OCI-LY1 (cell line): ENCODE measurements around the gene C10orf53.

Experiments used
- H2AFZ ChIP-seq: fragments of 200-600 bp; sonication (generic), shearing (Covaris generic); 2 replicates; pipeline ENCODE4 v1.6.0; 2014; ENCODE audit warnings: antibody characterized with exemption, mild to moderate bottlenecking, low read length
- H3F3A ChIP-seq: fragments of 200-600 bp; sonication (generic), shearing (Covaris generic); 2 replicates; pipeline ENCODE4 v1.6.0; 2014; ENCODE audit warnings: mild to moderate bottlenecking, antibody characterized with exemption, low read length, moderate library complexity; ENCODE audit not compliant: insufficient read depth
- H3K27ac ChIP-seq: fragments of 200-600 bp; sonication (generic); 2 replicates; pipeline ENCODE4 v1.5.1; 2014; ENCODE audit warnings: low read length, mixed run types, mild to moderate bottlenecking, low read depth; ENCODE audit not compliant: poor library complexity, severe bottlenecking
- H3K27me3 ChIP-seq: fragments of 200-600 bp; sonication (generic); 2 replicates; pipeline ENCODE4 v1.6.0; 2014; ENCODE audit warnings: antibody characterized with exemption, mild to moderate bottlenecking, low read length, moderate library complexity; ENCODE audit not compliant: insufficient read depth
- H3K36me3 ChIP-seq: fragments of 200-600 bp; sonication (generic); 2 replicates; pipeline ENCODE4 v1.6.1; 2014; ENCODE audit warnings: mild to moderate bottlenecking, antibody characterized with exemption, low read length, moderate library complexity, mixed read lengths; ENCODE audit not compliant: insufficient read depth
- H3K4me1 ChIP-seq: fragments of 200-600 bp; sonication (generic); 2 replicates; pipeline ENCODE4 v1.5.1; 2014; ENCODE audit warnings: mild to moderate bottlenecking, low read length, moderate library complexity; ENCODE audit not compliant: insufficient read depth, severe bottlenecking
- H3K4me2 ChIP-seq: fragments of 200-600 bp; sonication (generic), shearing (Covaris generic); 2 replicates; pipeline ENCODE4 v1.6.1; 2014; ENCODE audit warnings: low read length
- H3K4me3 ChIP-seq: fragments of 200-600 bp; sonication (generic); 2 replicates; pipeline ENCODE4 v1.5.1; 2014; ENCODE audit warnings: low read length, low read depth, mild to moderate bottlenecking, mixed read lengths; ENCODE audit not compliant: poor library complexity, severe bottlenecking
- H3K79me2 ChIP-seq: fragments of 200-600 bp; shearing (Covaris generic); 2 replicates; pipeline ENCODE4 v1.6.1; 2016; ENCODE audit warnings: mixed run types, low read length, mixed read lengths; ENCODE audit not compliant: insufficient read depth
- H3K9ac ChIP-seq: fragments of 200-600 bp; sonication (generic), shearing (Covaris generic); 2 replicates; pipeline ENCODE4 v1.6.1; 2014; ENCODE audit warnings: mild to moderate bottlenecking, low read length, mixed read lengths
- H3K9me2 ChIP-seq: fragments of 200-600 bp; sonication (generic), shearing (Covaris generic); 2 replicates; pipeline ENCODE4 v1.6.1; 2014; ENCODE audit warnings: low read depth, mild to moderate bottlenecking, low read length, mixed read lengths
- H3K9me3 ChIP-seq: fragments of 200-600 bp; shearing (Covaris generic); 2 replicates; pipeline ENCODE4 v1.6.1; 2014; ENCODE audit warnings: low read length, mixed read lengths
- H4K20me1 ChIP-seq: fragments of 200-600 bp; sonication (generic), shearing (Covaris generic); 2 replicates; pipeline ENCODE4 v1.6.0; 2016; ENCODE audit warnings: mild to moderate bottlenecking, low read length; ENCODE audit not compliant: insufficient read depth
- EZH2 ChIP-seq: fragments of 200-600 bp; sonication (generic), shearing (Covaris generic); IDR thresholded peaks from 2 replicates; pipeline ENCODE4 v1.8.0; 2017; ENCODE audit warnings: borderline replicate concordance, mixed run types, mild to moderate bottlenecking, antibody characterized with exemption, low read length, moderate library complexity, mixed read lengths
- TF ChIP-seq, protein P1 (sequence below): fragments of 200-600 bp; sonication (generic), shearing (Covaris generic); IDR thresholded peaks from 2 replicates; pipeline ENCODE4 v1.5.1; 2017; ENCODE audit warnings: mild to moderate bottlenecking, antibody characterized with exemption, low read length, moderate library complexity, mixed read lengths

The C10orf53 gene

DNA sequence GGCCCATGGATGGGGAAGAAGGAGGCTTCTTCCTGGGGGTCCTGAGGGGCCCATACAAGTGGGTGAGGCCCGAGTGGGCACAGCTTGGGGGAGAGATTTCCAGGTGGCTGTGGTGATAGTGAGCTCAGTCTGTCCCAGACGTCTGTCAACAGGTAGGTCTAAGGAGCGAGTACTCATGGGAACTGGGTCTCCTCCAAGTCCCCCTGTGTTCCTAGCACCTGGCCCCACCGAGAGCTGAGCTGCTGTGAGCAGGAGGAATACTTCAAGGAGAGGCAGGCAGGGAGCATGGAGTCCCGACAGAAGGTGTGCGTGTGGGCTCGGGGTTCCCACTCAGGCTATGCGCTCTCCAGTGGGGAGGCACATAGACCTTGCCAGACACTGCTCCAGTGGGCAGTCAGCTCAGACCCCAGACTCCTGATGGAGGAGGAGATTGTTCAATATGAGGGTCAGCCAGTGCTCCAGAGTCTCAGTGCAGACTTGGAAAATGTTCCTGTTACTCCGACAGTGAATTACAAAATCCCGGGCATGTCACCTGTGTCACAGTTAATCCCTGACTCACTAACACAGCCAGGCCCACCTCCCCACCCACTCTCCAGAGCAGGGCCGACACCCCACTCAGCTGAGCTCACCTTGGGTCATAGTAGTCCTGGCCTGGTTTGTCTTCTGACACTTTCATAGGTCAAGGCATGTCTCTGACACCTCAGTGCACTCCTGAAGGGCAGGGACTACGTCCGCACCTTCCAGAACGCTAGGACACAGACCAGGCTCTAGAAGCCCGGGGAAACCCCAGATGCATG lies 28.2 kb upstream of the C10orf53 start:
- Histone ChIP-seq H2AFZ (no peak overlapping the region), H3K4me3 (no peak overlapping the region), H3K9me3 (no peaks in the 10 kb centered on the region), H3K9ac (no peak overlapping the region), H3F3A (no peaks in the 10 kb centered on the region), H3K27me3 (0 out of 2 replicates have a peak, but pooled peaks cover 2% of the 10 kb centered on the region), H3K9me2 (no peaks in the 10 kb centered on the region), H3K4me1 (peaks cover 5% of the 10 kb centered on the region), H3K4me2 (no peak overlapping the region), H3K27ac (no peak overlapping the region), H4K20me1 (no peaks in the 10 kb centered on the region), H3K79me2 (no peaks in the 10 kb centered on the region), H3K36me3 (no peaks in the 10 kb centered on the region)
- TF ChIP-seq, protein P1, sequence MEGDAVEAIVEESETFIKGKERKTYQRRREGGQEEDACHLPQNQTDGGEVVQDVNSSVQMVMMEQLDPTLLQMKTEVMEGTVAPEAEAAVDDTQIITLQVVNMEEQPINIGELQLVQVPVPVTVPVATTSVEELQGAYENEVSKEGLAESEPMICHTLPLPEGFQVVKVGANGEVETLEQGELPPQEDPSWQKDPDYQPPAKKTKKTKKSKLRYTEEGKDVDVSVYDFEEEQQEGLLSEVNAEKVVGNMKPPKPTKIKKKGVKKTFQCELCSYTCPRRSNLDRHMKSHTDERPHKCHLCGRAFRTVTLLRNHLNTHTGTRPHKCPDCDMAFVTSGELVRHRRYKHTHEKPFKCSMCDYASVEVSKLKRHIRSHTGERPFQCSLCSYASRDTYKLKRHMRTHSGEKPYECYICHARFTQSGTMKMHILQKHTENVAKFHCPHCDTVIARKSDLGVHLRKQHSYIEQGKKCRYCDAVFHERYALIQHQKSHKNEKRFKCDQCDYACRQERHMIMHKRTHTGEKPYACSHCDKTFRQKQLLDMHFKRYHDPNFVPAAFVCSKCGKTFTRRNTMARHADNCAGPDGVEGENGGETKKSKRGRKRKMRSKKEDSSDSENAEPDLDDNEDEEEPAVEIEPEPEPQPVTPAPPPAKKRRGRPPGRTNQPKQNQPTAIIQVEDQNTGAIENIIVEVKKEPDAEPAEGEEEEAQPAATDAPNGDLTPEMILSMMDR, result no peak
- TF ChIP-seq EZH2, result no peak

DNA sequence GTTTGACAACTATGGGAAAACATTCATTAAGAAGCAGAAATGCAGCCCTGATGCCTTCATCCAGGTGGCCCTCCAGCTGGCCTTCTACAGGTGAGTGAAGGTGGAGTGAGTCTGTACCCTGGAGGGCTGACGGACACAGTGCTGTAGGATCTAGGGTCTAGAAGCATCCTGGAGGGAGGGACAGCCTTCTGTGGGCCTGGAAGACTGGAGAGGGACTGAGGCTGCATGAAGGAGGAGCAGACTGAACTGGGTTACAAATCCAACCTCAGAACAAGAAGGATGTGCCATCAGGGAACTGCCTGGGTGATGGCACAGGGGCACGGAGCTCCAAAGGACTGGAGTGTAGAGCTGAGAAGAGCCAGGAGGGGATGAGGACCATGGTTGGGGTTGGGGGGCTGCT lies 27.5 kb upstream of the C10orf53 start:
- H4K20me1 ChIP-seq, result no peaks in the 10 kb centered on the region
- 0 out of 2 replicates have a peak, but pooled peaks cover 4% of the 10 kb centered on the region for H3K27me3 ChIP-seq
- no peaks in the 10 kb centered on the region for H3K9me3 ChIP-seq
- H3K27ac ChIP-seq, result no peak overlapping the region
- no peaks in the 10 kb centered on the region for H3K36me3 ChIP-seq
- H3K9ac ChIP-seq, result no peak overlapping the region
- no peak overlapping the region for H2AFZ ChIP-seq
- no peaks in the 10 kb centered on the region for H3F3A ChIP-seq
- H3K4me2 ChIP-seq, result no peak overlapping the region
- peaks cover 5% of the 10 kb centered on the region for H3K4me1 ChIP-seq
- no peaks in the 10 kb centered on the region for H3K9me2 ChIP-seq
- H3K79me2 ChIP-seq, result no peaks in the 10 kb centered on the region
- TF ChIP-seq, protein P1, result no peak
- TF ChIP-seq EZH2, result no peak
- no peak overlapping the region for H3K4me3 ChIP-seq

DNA sequence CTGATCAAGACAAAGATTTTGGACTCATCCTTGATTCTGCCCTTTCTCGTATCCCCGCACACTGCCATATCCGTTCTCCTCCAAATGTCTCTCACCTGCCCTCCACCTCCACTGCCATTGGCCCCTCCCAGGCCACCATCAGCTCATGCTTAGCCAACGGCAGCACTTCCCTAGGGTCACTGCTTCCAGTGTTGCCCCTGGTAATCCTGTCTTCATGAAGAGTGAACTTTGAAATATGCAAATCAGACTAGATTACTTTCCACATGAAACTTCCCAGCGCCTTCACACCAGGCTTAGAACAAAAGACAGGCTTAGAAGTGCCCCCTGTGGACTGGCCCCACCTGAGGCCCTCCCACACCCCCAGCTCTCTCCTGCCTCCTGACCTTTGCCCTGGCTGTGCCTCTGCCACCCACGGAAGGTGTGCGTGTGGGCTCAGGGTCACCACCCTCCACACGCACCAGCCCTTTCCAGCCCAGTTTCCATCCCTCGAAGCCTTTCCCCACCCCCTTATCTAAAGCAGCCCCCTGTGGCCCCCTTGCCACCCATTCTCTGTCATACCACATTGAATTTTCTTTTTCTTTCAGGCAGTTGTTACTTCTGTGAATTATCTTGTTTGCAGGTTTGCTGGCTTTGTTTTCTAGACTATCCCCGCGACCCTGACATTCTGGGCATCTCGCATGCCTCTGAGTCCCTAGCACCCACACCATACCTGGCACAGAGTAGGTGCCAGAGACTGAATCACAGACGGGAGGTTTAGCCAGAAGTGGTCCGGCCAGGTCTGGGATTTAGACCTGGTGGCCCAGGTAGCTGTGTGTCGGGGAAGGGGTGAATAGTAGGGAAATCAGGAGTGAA lies 26.8 kb upstream of the C10orf53 start:
- Histone ChIP-seq H3K4me3 (no peak overlapping the region), H3K27ac (no peak overlapping the region), H3K4me1 (peaks cover 5% of the 10 kb centered on the region), H3K27me3 (0 out of 2 replicates have a peak, but pooled peaks cover 4% of the 10 kb centered on the region), H3K79me2 (no peaks in the 10 kb centered on the region), H3K9me3 (no peaks in the 10 kb centered on the region), H3K9me2 (no peaks in the 10 kb centered on the region), H3F3A (no peaks in the 10 kb centered on the region), H3K4me2 (no peak overlapping the region), H3K36me3 (no peaks in the 10 kb centered on the region), H3K9ac (no peak overlapping the region), H2AFZ (no peak overlapping the region), H4K20me1 (no peaks in the 10 kb centered on the region)
- TF ChIP-seq, protein P1, result no peak
- TF ChIP-seq EZH2, result no peak
